MCF 10A (cell line): ENCODE measurements around the gene SHTN1. TPM values are rescaled to one million over a fixed set of nuclear protein-coding genes. Genes with fewer than 3 reads are reported as not detected.

Source experiments
- BruUV-seq: library from RNA; stranded (reverse); fragments of 400-500 nt; replicated peaks from 2 replicates; lab custom pipeline; 2021; lab: Mats Ljungman, UMichigan
- CTCF ChIA-PET: fragments of 300-600 bp; sonication (Branson Sonifier 250); formaldehyde crosslinking; extraction: SDS; loops from one replicate; lab custom pipeline; 2021; ENCODE audit warnings: antibody characterized with exemption, inconsistent platforms; lab: Yijun Ruan, JAX
- POLR2A ChIA-PET: fragments of 300-600, 350-650 bp; sonication (Branson Sonifier 250); formaldehyde crosslinking; extraction: SDS; loops from one replicate; lab custom pipeline; 2020; ENCODE audit warnings: antibody characterized with exemption, inconsistent platforms; lab: Yijun Ruan, JAX
- DNase-seq: peaks from one replicate; pipeline ENCODE4 v3.0.0-alpha.2; 2018; ENCODE audit not compliant: unreplicated experiment
- H3K27ac Mint-ChIP-seq: one replicate; pipeline ENCODE4 v1.8.0; 2022; ENCODE audit warnings: mild to moderate bottlenecking, low read depth, mixed read lengths; ENCODE audit not compliant: unreplicated experiment
- H3K27me3 Mint-ChIP-seq: one replicate; pipeline ENCODE4 v1.8.0; 2022; ENCODE audit warnings: mixed read lengths; ENCODE audit not compliant: insufficient read depth, unreplicated experiment
- H3K36me3 Mint-ChIP-seq: one replicate; pipeline ENCODE4 v1.8.0; 2022; ENCODE audit warnings: mild to moderate bottlenecking, moderate library complexity, mixed read lengths; ENCODE audit not compliant: insufficient read depth, unreplicated experiment
- H3K4me1 Mint-ChIP-seq: one replicate; pipeline ENCODE4 v1.8.0; 2022; ENCODE audit warnings: mixed read lengths; ENCODE audit not compliant: insufficient read depth, unreplicated experiment
- H3K4me3 Mint-ChIP-seq: one replicate; pipeline ENCODE4 v1.8.0; 2022; ENCODE audit warnings: mild to moderate bottlenecking, moderate library complexity, mixed read lengths; ENCODE audit not compliant: unreplicated experiment
- H3K9me3 Mint-ChIP-seq: one replicate; pipeline ENCODE4 v1.8.0; 2022; ENCODE audit warnings: mixed read lengths; ENCODE audit not compliant: unreplicated experiment
- CTCF ChIP-seq: fragments of 200-600 bp; IDR thresholded peaks from one replicate; pipeline ENCODE4 v1.8.0; 2022; ENCODE audit warnings: antibody characterized with exemption, mild to moderate bottlenecking; ENCODE audit not compliant: unreplicated experiment
- intact Hi-C: fragments of 100-400 bp; cut with micrococcal nuclease; formaldehyde crosslinking; loops from 2 replicates; pipeline ENCODE4 v1.14.1; 2022
- total RNA-seq: library from RNA; stranded (reverse); gene quantifications from 2 replicates; pipeline ENCODE4 v1.2.3, GENCODE V29; 2022

Gene SHTN1
- total RNA-seq, 1 experiment from 2014 or later = 39.2 TPM

GRCh38 chr10:116961406-116962251 lies 43.4 kb downstream of the SHTN1 start:
- peaks cover 19% of the 10 kb centered on the region for H3K36me3 Mint-ChIP-seq
- ChIA-PET CTCF (interaction anchor here (1.2 kb wide), 1 partner anchor 166 kb away, joined by 3 read pairs; no protein-coding TSS in a partner anchor), POLR2A (no interaction called here)
- H3K4me3 Mint-ChIP-seq = no peak overlapping the region
- no peaks in the 10 kb centered on the region for H3K27me3 Mint-ChIP-seq
- no peak overlapping the region for H3K27ac Mint-ChIP-seq
- no peaks in the 10 kb centered on the region for H3K4me1 Mint-ChIP-seq
- TF ChIP-seq CTCF = no peak
- intact Hi-C loops = no loop called here
- no TSS peak for BruUV-seq
- no peaks in the 10 kb centered on the region for H3K9me3 Mint-ChIP-seq
- DNase-seq = no peak

DNA sequence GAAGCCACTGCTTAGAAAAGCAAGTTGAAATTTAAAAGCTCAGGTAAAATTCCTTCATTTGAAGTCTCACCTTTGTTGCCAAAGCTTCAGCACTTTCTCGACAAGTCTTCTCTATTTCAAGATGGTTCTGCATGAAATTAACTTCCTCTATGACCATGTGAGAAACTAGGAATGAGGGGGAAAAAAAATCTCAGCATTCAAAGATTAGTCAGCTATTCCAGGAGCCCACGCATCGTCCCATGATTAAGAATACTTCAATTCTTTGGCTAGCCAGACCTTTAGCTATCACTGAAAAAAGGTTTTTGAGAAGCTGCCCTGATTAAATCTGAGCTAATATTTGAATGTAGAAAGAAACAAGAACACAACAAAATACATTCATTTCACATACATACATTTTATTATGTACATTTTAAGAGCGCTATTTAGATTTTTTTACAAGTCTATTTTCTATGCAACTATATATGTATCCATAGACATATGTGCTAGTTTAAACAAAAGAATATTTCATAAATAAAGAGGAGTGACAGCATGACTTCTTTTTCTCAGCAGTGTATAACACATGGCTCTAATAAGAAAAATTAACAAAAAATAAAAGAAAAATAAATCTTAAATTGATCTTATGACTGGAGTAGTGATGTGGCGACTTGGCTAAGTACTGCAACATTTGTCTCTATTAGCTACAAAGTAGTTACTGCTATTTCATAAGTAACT lies 44.8 kb downstream of the SHTN1 start:
- no peak overlapping the region for H3K4me3 Mint-ChIP-seq
- CTCF ChIA-PET = interaction anchor here (1.4 kb wide), 1 partner anchor 13 kb away, joined by 3 read pairs; no protein-coding TSS in a partner anchor
- no peak overlapping the region for H3K27ac Mint-ChIP-seq

GRCh38 chr10:116952729-116953128 lies 52.3 kb downstream of the SHTN1 start:
- H3K27ac Mint-ChIP-seq = no peak overlapping the region
- H3K4me3 Mint-ChIP-seq = no peak overlapping the region
- H3K36me3 Mint-ChIP-seq = peaks cover 33% of the 10 kb centered on the region
- ChIA-PET POLR2A (interaction anchor here (1.1 kb wide), 1 partner anchor 36 kb away, joined by 3 read pairs; no protein-coding TSS in a partner anchor), CTCF (no interaction called here)
- no peaks in the 10 kb centered on the region for H3K9me3 Mint-ChIP-seq
- DNase-seq = no peak
- H3K27me3 Mint-ChIP-seq = no peaks in the 10 kb centered on the region
- no peak for TF ChIP-seq CTCF
- no TSS peak for BruUV-seq
- peaks cover 9% of the 10 kb centered on the region for H3K4me1 Mint-ChIP-seq
- intact Hi-C loops = no loop called here

More for the DNA sequence above, 44.8 kb downstream of the SHTN1 start:
- no peak for TF ChIP-seq CTCF
- H3K36me3 Mint-ChIP-seq = peaks cover 10% of the 10 kb centered on the region
- no peak for DNase-seq
- no TSS peak for BruUV-seq
- no peaks in the 10 kb centered on the region for H3K4me1 Mint-ChIP-seq
- intact Hi-C loops = no loop called here
- no peaks in the 10 kb centered on the region for H3K9me3 Mint-ChIP-seq
- H3K27me3 Mint-ChIP-seq = no peaks in the 10 kb centered on the region
- POLR2A ChIA-PET = no interaction called here

GRCh38 chr10:116948530-116948870 lies 56.5 kb downstream of the SHTN1 start:
- no peak for DNase-seq
- no peaks in the 10 kb centered on the region for H3K9me3 Mint-ChIP-seq
- H3K36me3 Mint-ChIP-seq = peaks cover 42% of the 10 kb centered on the region
- no peaks in the 10 kb centered on the region for H3K27me3 Mint-ChIP-seq
- ChIA-PET CTCF (interaction anchor here (1.2 to 1.9 kb wide), 2 partner anchors 152 to 219 kb away, joined by 3 to 11 read pairs; no protein-coding TSS in a partner anchor), POLR2A (interaction anchor here (1.0 to 3.4 kb wide), 2 partner anchors 9 to 56 kb away, joined by 4 to 10 read pairs; partner anchors contain the start of gene SHTN1)
- no TSS peak for BruUV-seq
- intact Hi-C loops = loop anchor here (10.0 kb wide), 1 partner anchor 126 kb away; no protein-coding TSS in a partner anchor
- peak overlapping the region; percentile 79 for H3K27ac Mint-ChIP-seq
- H3K4me3 Mint-ChIP-seq = no peak overlapping the region
- peaks cover 15% of the 10 kb centered on the region for H3K4me1 Mint-ChIP-seq
- no peak for TF ChIP-seq CTCF
